ENCODE data around the gene CPED1. TPM values are rescaled to one million over a fixed set of nuclear protein-coding genes. Genes with fewer than 3 reads are reported as not detected.

Gene CPED1
- total RNA-seq, 1 experiment from 2014 or later, result 0.13 TPM

DNA sequence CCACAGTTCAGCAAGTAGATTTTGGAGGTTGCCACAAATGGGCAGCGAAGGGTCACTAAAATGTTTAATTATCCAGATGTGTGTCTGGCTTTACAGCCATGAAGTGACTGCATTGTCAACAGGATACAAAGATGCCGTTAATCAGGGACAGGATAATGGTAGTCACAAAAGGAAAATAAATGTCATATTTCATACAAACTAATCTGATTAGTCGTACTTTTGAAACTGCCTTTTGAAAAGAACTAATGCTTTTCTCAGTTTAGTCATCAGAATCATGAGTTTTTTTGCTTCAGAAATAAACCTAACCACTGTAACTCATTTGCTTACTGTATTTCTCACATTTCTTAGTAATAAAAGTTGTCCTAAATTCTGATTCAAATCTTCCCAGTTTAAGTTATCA is 318.1 kb downstream of the CPED1 start:
- Histone ChIP-seq H2AK5ac (ENCODE audit: insufficient read length, low read length) (no peak overlapping the region), H2BK12ac (ENCODE audit: insufficient read length, low read depth, low read length) (no peak overlapping the region), H3K4me1 (ENCODE audit: insufficient read depth, low read length) (no peaks in the 10 kb centered on the region), H3T11ph (ENCODE audit: low read length) (no peak overlapping the region), H3K23me2 (ENCODE audit: insufficient read length, low read depth, low read length, poor library complexity, severe bottlenecking) (no peaks in the 10 kb centered on the region), H2AFZ (ENCODE audit: low read length) (no peak overlapping the region), H3K23ac (ENCODE audit: insufficient read length, low read depth, low read length) (no peak overlapping the region), H3K27ac (ENCODE audit: insufficient read length, low read depth, low read length) (no peak overlapping the region), H3K14ac (ENCODE audit: insufficient read depth, low read length) (no peak overlapping the region), H2BK5ac (ENCODE audit: insufficient read length, low read length) (no peak overlapping the region), H3K9me3 (ENCODE audit: control insufficient read depth, low read depth, low read length) (no peaks in the 10 kb centered on the region), H4K91ac (ENCODE audit: insufficient read length, low read depth, low read length) (no peak overlapping the region), H3K27me3 (ENCODE audit: insufficient read depth, low read length) (no peaks in the 10 kb centered on the region), H4K20me1 (ENCODE audit: control insufficient read depth, insufficient read depth, insufficient read length) (no peaks in the 10 kb centered on the region), H3K56ac (ENCODE audit: insufficient read length, low read depth, low read length) (no peak overlapping the region), H2BK120ac (ENCODE audit: low read depth, low read length, poor library complexity, severe bottlenecking) (no peak overlapping the region), H2BK15ac (ENCODE audit: low read depth, low read length) (no peak overlapping the region), H3K18ac (ENCODE audit: insufficient read length, low read depth, low read length) (no peak overlapping the region), H4K8ac (replicated peaks; ENCODE audit: insufficient read length, low read depth, low read length) (no peak overlapping the region), H4K5ac (ENCODE audit: insufficient read length, low read depth, low read length) (no peak overlapping the region), H3K4ac (ENCODE audit: low read depth, low read length) (no peak overlapping the region), H3K79me2 (ENCODE audit: insufficient read depth, low read length) (no peaks in the 10 kb centered on the region), H3K4me2 (ENCODE audit: insufficient read depth, insufficient read length, low read length) (no peak overlapping the region), H3K79me1 (ENCODE audit: insufficient read depth, low read depth, low read length, poor library complexity, severe bottlenecking) (no peaks in the 10 kb centered on the region), H3K9ac (ENCODE audit: extremely low read depth, insufficient read length, low read length) (no peak overlapping the region), H2BK20ac (ENCODE audit: low read depth, low read length, poor library complexity, severe bottlenecking) (no peak overlapping the region)
- peaks cover 0 to 3% of the 10 kb centered on the region in 2 experiments; a peak in 2 of 5 replicates for H3K9me3 Mint-ChIP-seq
- TF ChIP-seq, protein P1, sequence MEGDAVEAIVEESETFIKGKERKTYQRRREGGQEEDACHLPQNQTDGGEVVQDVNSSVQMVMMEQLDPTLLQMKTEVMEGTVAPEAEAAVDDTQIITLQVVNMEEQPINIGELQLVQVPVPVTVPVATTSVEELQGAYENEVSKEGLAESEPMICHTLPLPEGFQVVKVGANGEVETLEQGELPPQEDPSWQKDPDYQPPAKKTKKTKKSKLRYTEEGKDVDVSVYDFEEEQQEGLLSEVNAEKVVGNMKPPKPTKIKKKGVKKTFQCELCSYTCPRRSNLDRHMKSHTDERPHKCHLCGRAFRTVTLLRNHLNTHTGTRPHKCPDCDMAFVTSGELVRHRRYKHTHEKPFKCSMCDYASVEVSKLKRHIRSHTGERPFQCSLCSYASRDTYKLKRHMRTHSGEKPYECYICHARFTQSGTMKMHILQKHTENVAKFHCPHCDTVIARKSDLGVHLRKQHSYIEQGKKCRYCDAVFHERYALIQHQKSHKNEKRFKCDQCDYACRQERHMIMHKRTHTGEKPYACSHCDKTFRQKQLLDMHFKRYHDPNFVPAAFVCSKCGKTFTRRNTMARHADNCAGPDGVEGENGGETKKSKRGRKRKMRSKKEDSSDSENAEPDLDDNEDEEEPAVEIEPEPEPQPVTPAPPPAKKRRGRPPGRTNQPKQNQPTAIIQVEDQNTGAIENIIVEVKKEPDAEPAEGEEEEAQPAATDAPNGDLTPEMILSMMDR (conservative IDR thresholded peaks at IDR 0.05), result no peak
- WGBS (ENCODE audit: extremely low coverage, insufficient read length, low lambda C conversion rate), result no CpG with 5 or more reads among the region's 3 CpGs
- H3K27ac Mint-ChIP-seq, result no peak overlapping the region
- no peaks in the 10 kb centered on the region for H3K36me3 Mint-ChIP-seq (ENCODE audit: insufficient read depth in 1 of 3, low read depth in 3 of 3)
- no peak overlapping the region for H3K4me3 Mint-ChIP-seq
- H3K4me1 Mint-ChIP-seq, result peaks cover 5% of the 10 kb centered on the region in 2 experiments
- DNase-seq, result no peak
- H3K27me3 Mint-ChIP-seq (ENCODE audit: low read depth), result no peaks in the 10 kb centered on the region

Measured in H9 (cell line).